ENCODE measurements around the gene OSBPL2. TPM values are rescaled to one million over a fixed set of nuclear protein-coding genes. Genes with fewer than 3 reads are reported as not detected.

The OSBPL2 gene
- total RNA-seq, 4 donors from 2014 or later, result 23.1 to 31.6 (median 27.1) TPM

DNA sequence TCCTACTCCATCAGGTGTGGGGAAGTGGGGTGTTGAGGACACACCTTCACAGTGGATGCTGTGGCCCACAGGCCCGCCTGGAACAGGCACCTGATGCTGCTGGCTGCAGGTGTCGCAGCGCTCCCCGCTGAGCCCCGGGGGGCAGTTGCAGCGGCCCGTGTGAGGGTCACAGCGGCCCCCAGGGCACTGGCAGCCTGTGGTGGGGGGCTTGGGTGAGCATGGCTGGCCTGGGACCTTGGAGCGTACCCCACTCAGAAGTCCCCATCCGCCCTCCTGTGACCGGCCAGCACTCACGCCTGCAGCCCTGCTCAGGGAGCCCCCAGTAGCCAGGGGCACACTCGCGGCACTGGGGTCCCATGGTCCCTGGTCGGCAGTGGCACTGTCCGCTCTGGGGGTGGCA, 83.7 kb downstream of the OSBPL2 start:
- no peak overlapping the region for H3K27ac ChIP-seq
- 93 to 96% methylated on average over 8 to 14 of the region's 16 CpGs for WGBS, 2 donors

DNA sequence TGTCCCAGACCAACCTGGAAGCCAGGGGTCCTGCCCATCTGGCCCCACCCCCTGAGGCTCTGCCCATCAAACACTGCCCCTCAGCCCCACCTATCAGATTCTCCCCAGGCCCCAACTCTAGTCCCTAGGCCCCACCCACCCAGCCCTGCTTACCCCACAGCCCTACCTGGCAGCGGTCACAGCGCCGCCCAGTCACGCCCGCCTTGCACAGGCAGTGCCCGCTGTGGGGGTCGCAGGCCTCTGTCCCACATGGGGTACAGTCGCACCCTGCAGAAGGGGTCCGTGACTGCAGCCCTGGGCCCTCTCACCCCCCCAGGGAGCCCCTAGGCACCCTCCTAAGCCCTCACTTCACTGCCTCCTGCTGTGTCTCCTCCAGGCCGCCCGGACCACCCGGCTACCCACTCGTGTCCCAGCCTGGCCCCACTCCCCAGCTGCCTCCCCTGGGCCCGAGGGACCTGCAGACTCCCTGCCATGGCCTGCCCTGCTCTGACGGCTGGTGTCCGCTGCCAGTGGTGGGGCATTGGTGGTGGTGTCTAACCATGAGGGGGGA, 84.2 kb downstream of the OSBPL2 start:
- H3K9me3 ChIP-seq, result no peaks in the 10 kb centered on the region
- no peaks in the 10 kb centered on the region for H3K4me1 ChIP-seq
- peaks cover 0 to 85% (median 0%) of the 10 kb centered on the region in 3 donors for H3K36me3 ChIP-seq
- no peak for DNase-seq (ENCODE audit: low spot score in 2 of 2)
- no peak overlapping the region for H3K27ac ChIP-seq
- no peak for TF ChIP-seq EP300 (IDR thresholded peaks at IDR 0.05)
- no peak for TF ChIP-seq POLR2A (IDR thresholded peaks at IDR 0.05)
- TF ChIP-seq, protein P1, sequence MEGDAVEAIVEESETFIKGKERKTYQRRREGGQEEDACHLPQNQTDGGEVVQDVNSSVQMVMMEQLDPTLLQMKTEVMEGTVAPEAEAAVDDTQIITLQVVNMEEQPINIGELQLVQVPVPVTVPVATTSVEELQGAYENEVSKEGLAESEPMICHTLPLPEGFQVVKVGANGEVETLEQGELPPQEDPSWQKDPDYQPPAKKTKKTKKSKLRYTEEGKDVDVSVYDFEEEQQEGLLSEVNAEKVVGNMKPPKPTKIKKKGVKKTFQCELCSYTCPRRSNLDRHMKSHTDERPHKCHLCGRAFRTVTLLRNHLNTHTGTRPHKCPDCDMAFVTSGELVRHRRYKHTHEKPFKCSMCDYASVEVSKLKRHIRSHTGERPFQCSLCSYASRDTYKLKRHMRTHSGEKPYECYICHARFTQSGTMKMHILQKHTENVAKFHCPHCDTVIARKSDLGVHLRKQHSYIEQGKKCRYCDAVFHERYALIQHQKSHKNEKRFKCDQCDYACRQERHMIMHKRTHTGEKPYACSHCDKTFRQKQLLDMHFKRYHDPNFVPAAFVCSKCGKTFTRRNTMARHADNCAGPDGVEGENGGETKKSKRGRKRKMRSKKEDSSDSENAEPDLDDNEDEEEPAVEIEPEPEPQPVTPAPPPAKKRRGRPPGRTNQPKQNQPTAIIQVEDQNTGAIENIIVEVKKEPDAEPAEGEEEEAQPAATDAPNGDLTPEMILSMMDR (IDR thresholded peaks at IDR 0.05), result no peak
- no peaks in the 10 kb centered on the region for H3K27me3 ChIP-seq
- WGBS, 2 donors, result 88 to 92% methylated on average over 16 of the region's 16 CpGs
- no peak overlapping the region for H3K4me3 ChIP-seq

More for the DNA sequence above, 83.7 kb downstream of the OSBPL2 start:
- Histone ChIP-seq H3K9me3 (no peaks in the 10 kb centered on the region), H3K4me1 (no peaks in the 10 kb centered on the region), H3K27me3 (no peaks in the 10 kb centered on the region), H3K4me3 (no peak overlapping the region), H3K36me3 (peaks cover 0 to 85% (median 0%) of the 10 kb centered on the region in 3 donors)
- no peak for DNase-seq (ENCODE audit: low spot score in 2 of 2)
- TF ChIP-seq EP300 (IDR thresholded peaks at IDR 0.05) (no peak), POLR2A (IDR thresholded peaks at IDR 0.05) (no peak)
- TF ChIP-seq, protein P1 (IDR thresholded peaks at IDR 0.05), result no peak

DNA sequence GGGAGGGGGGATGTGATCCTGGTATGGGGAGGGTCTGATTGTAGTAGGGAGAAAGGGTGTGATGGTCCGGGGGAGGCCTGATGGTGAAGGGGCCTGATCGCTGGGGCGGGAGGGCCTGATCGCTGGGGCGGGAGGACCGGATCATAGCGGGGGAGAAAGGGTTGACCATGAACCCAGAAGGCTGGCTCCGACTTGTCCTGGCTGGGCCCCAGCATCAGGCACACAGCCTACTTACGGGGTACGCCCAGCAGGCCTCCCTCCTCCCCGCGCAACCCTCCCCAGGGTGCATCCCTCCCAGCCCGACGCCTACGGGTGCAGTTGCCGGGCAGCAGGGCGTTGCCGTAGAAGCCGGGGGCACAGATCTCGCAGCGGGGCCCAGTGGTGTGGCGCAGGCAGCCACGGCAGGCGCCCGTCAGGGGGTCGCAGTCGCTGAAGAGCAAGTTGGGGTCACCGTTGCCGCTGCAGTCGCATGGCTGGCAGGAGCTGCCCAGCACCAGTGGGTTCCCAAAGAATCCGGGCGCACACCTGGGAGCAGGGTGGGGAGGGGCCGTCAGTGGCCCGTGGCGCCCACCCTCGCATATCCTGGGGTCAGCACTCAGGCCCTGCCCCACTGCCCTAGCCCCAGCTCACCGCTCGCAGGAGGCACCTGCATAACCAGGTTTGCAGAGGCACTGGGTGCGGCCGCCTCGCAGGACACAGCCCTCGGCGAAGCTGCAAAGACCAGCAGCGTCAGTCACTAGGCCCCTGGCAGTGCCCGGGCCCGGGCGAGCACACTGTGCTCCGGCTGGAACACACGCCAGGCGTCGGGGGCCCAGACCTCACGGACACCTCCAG, 85.0 kb downstream of the OSBPL2 start:
- Histone ChIP-seq H3K4me3 (no peak overlapping the region), H3K27me3 (no peaks in the 10 kb centered on the region), H3K9me3 (no peaks in the 10 kb centered on the region), H3K4me1 (no peaks in the 10 kb centered on the region), H3K36me3 (peaks cover 0 to 89% (median 0%) of the 10 kb centered on the region in 3 donors), H3K27ac (no peak overlapping the region)
- no peak for DNase-seq (ENCODE audit: low spot score in 2 of 2)
- WGBS, 2 donors, result 90 to 91% methylated on average over 28 to 40 of the region's 52 CpGs
- TF ChIP-seq EP300 (IDR thresholded peaks at IDR 0.05), result no peak
- TF ChIP-seq, protein P1 (IDR thresholded peaks at IDR 0.05), result no peak
- TF ChIP-seq POLR2A (IDR thresholded peaks at IDR 0.05), result no peak

DNA sequence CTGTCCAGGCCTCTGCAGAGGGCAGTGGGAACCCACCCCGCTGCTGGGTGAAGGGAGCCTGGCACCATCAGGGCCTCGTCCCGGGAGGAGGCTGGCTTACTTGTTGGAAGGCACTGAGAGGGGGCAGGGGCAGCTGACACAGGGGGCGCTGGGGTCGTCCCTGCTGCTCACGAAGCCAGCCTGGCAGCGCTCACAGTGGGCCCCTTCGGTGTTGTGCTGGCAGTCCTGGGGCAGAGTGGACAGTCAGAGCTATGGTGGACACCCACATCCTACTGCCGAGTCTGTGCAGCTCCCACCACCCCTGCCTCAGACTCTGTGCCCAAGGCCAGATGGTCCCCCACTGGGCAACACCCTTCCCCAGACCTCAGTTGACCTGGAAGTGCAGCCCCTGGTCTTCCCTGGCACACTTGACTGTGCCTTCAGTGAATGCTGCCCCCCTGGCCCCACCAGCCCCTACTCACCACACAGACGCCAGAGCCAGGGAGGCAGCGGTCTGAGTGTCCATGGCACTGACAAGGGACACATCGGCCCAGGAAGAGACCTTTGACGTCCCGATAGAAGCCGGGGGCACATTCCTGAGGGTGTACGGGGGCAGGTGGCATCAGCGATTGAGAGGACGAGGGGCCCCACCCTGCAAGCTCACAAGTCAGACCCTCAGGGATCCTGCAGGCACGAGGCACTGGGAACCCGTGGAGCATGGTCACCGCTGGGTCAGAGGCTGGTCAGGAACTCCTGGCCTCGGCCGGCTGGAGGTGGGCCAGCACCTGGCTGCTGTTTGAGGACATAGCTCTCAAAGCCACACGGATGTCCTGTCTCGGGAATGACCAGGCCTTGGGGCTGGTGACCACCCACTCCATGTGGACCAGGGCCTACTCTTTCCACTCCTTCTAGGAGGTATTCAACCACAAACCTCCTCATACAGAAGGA, 85.9 kb downstream of the OSBPL2 start:
- Histone ChIP-seq H3K4me1 (no peaks in the 10 kb centered on the region), H3K27me3 (no peaks in the 10 kb centered on the region), H3K4me3 (no peak overlapping the region), H3K36me3 (peaks cover 0 to 89% (median 0%) of the 10 kb centered on the region in 3 donors), H3K27ac (no peak overlapping the region), H3K9me3 (no peaks in the 10 kb centered on the region)
- WGBS, 2 donors, result 84 to 88% methylated on average over 17 to 21 of the region's 25 CpGs
- no peak for DNase-seq (ENCODE audit: low spot score in 2 of 2)
- TF ChIP-seq EP300 (IDR thresholded peaks at IDR 0.05) (no peak), POLR2A (IDR thresholded peaks at IDR 0.05) (no peak)
- TF ChIP-seq, protein P1 (IDR thresholded peaks at IDR 0.05), result no peak
